ENCODE data around the gene MORN5.

DNA sequence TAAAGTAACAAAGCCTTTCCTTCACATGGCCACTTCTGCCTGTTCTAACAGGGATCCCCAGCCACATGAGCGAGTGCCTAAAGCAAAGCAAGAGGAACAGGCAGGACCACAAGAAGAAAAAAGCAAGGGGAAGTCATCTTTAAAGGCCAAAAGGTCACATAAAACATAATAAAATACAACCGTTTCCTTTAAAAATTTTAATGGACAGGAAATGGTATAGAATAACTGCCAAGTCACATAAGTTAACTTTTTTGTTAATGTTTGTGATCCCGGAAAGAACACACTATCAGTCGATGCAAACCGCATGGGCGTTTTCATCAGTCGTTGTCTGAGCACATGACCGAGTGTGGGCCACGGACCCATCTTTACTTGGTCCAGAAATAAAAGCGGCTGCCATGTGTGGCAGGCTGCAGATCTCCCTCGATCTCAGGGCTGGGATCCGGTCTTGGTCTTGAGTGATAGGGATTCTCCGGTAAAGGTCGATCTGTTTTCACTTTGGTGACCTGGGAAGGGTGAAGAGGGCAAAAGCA, 15.8 kb upstream of the MORN5 start:
- TF ChIP-seq, protein P1, sequence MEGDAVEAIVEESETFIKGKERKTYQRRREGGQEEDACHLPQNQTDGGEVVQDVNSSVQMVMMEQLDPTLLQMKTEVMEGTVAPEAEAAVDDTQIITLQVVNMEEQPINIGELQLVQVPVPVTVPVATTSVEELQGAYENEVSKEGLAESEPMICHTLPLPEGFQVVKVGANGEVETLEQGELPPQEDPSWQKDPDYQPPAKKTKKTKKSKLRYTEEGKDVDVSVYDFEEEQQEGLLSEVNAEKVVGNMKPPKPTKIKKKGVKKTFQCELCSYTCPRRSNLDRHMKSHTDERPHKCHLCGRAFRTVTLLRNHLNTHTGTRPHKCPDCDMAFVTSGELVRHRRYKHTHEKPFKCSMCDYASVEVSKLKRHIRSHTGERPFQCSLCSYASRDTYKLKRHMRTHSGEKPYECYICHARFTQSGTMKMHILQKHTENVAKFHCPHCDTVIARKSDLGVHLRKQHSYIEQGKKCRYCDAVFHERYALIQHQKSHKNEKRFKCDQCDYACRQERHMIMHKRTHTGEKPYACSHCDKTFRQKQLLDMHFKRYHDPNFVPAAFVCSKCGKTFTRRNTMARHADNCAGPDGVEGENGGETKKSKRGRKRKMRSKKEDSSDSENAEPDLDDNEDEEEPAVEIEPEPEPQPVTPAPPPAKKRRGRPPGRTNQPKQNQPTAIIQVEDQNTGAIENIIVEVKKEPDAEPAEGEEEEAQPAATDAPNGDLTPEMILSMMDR (IDR thresholded peaks at IDR 0.05): no peak
- TF ChIP-seq POLR2A (IDR thresholded peaks at IDR 0.05): no peak

Measured in lower leg skin (tissue), 3 donors.